Bronchial epithelial cell (primary cell): ENCODE measurements around the gene C2orf78. TPM values are rescaled to one million over a fixed set of nuclear protein-coding genes. Genes with fewer than 3 reads are reported as not detected.

Experiments
- DNase-seq: peaks from one replicate; pipeline ENCODE4 v3.0.0-alpha.2; 2010; ENCODE audit warnings: low read depth
- FAIRE-seq: peaks from 2 replicates; lab custom pipeline; 2011; peaks lifted over from hg19 to GRCh38; lab: Jason Lieb, UNC
- H3K27me3 ChIP-seq: 2 replicates; pipeline ENCODE4 v1.5.1; 2011; ENCODE audit warnings: low read length; ENCODE audit not compliant: control insufficient read depth, insufficient read depth
- H3K36me3 ChIP-seq: 2 replicates; pipeline ENCODE4 v1.5.1; 2011; ENCODE audit warnings: low read length; ENCODE audit not compliant: control insufficient read depth, insufficient read depth
- H3K4me3 ChIP-seq: 2 replicates; pipeline ENCODE4 v1.5.1; 2011; ENCODE audit warnings: mild to moderate bottlenecking, low read depth, low read length, control low read depth
- CTCF ChIP-seq: IDR thresholded peaks from 2 replicates; pipeline ENCODE4 v1.5.1; 2011; ENCODE audit warnings: mild to moderate bottlenecking, moderate library complexity, low read length, control low read depth, inconsistent platforms; ENCODE audit not compliant: insufficient read depth, severe bottlenecking
- total RNA-seq: library from RNA; depleted of rRNA; stranded (reverse); fragments of >200 nt; gene quantifications from 2 replicates; pipeline ENCODE4 v1.2.1, GENCODE V29; 2014

The C2orf78 gene
- total RNA-seq, 1 donor from 2014 or later = not detected

- TF ChIP-seq CTCF = no peak
- FAIRE-seq (no peak), DNase-seq (peak; percentile 87)
- Histone ChIP-seq H3K4me3 (no peak overlapping the region), H3K27me3 (no peaks in the 10 kb centered on the region), H3K36me3 (peaks cover 29% of the 10 kb centered on the region)
Observed at GRCh38 chr2:73859721-73860586, 76.0 kb downstream of the C2orf78 start.

- DNase-seq (no peak), FAIRE-seq (no peak)
- no peak for TF ChIP-seq CTCF
- Histone ChIP-seq H3K27me3 (no peaks in the 10 kb centered on the region), H3K36me3 (peaks cover 21% of the 10 kb centered on the region), H3K4me3 (no peak overlapping the region)
Observed at GRCh38 chr2:73862987-73863386, 79.0 kb downstream of the C2orf78 start.

Other genes starting within 250 kb of the C2orf78 start
- gene NAT8, start 141.8 kb upstream of the C2orf78 start, total RNA-seq = not detected in 2 replicates
- 18.6 and 21.1 TPM in 2 replicates for gene TPRKB, start 46.8 kb upstream of the C2orf78 start, total RNA-seq
- gene DUSP11, start 4.1 kb upstream of the C2orf78 start, total RNA-seq = 28.4 and 35.2 TPM in 2 replicates
- gene STAMBP, start 44.8 kb downstream of the C2orf78 start, total RNA-seq = 24.0 and 36.4 TPM in 2 replicates
- not detected in 2 replicates for gene ACTG2, start 108.8 kb downstream of the C2orf78 start, total RNA-seq
- 39.3 and 40.8 TPM in 2 replicates for gene DGUOK, start 142.7 kb downstream of the C2orf78 start, total RNA-seq
- 5.3 and 9.0 TPM in 2 replicates for gene TET3, start 200.7 kb downstream of the C2orf78 start, total RNA-seq